B cell (primary cell): ENCODE measurements around the gene FGF10. TPM values are rescaled to one million over a fixed set of nuclear protein-coding genes. Genes with fewer than 3 reads are reported as not detected.

ENCODE experiments used
- ATAC-seq: fragments of 200-7000 bp; cut with Tn5 transposase; one replicate; pipeline ENCODE4 v1.10.0; 2021; ENCODE audit warnings: low read depth, mild to moderate bottlenecking, moderate number of reproducible peaks, moderate library complexity
- CTCF ChIA-PET: fragments of 350-600 bp; sonication (Branson Sonifier 250); formaldehyde crosslinking; loops from one replicate; lab custom pipeline; 2021; ENCODE audit warnings: antibody characterized with exemption, inconsistent platforms; lab: Charles Lee
- POLR2A ChIA-PET: fragments of 350-600 bp; sonication (Branson Sonifier 250); formaldehyde crosslinking; loops from one replicate; lab custom pipeline; 2021; ENCODE audit warnings: antibody characterized with exemption; lab: Charles Lee
- DNase-seq: peaks from one replicate; pipeline ENCODE4 v3.0.0; 2013
- H2AFZ ChIP-seq: 2 replicates; pipeline ENCODE4 v1.6.1; 2012; ENCODE audit warnings: mild to moderate bottlenecking, low read depth, low read length; ENCODE audit not compliant: insufficient read depth, poor library complexity, severe bottlenecking
- H3K27ac ChIP-seq, 2 donors: 1 replicate in 1 of 2; 2 replicates in 1 of 2; pipeline ENCODE4 v1.5.1; 2012 to 2013; ENCODE audit warnings: low read length in 2 of 2, mild to moderate bottlenecking in 2 of 2, moderate library complexity in 1 of 2
- H3K27me3 ChIP-seq, 4 experiments: fragments of 200-600 bp in 1 of 4; sonication (generic) in 1 of 4; replicated peaks in 1 of 4; 1 replicate in 2 of 4; 2 replicates in 2 of 4; pipeline versions ENCODE4 v1.6.1 to v1.7.0; 2013 to 2016; ENCODE audit warnings: low read length in 3 of 4, mild to moderate bottlenecking in 2 of 4, mixed read lengths in 1 of 4, moderate library complexity in 1 of 4; ENCODE audit not compliant: insufficient read depth in 4 of 4, control insufficient read depth in 3 of 4; ENCODE audit errors: control extremely low read depth in 1 of 4
- H3K36me3 ChIP-seq, 2 experiments: replicated peaks in 1 of 2; 1 replicate in 1 of 2; 2 replicates in 1 of 2; pipeline versions ENCODE4 v1.6.1 to v1.7.1; 2013; ENCODE audit warnings: low read length in 1 of 2; ENCODE audit not compliant: insufficient read depth in 2 of 2, control insufficient read depth in 1 of 2; ENCODE audit errors: control extremely low read depth in 1 of 2, extremely low read depth in 1 of 2
- H3K4me1 ChIP-seq, 2 donors: fragments of 200-600 bp in 1 of 2; sonication (generic) in 1 of 2; 1 replicate in 1 of 2; 2 replicates in 1 of 2; pipeline versions ENCODE4 v1.5.1 to v1.6.1; 2013 to 2017; ENCODE audit warnings: low read length in 2 of 2; ENCODE audit not compliant: control insufficient read depth in 2 of 2, insufficient read depth in 2 of 2
- H3K4me2 ChIP-seq: replicated peaks from 2 replicates; pipeline ENCODE3; 2012; ENCODE audit warnings: mild to moderate bottlenecking, low read depth, low read length; ENCODE audit not compliant: poor library complexity, severe bottlenecking
- H3K4me3 ChIP-seq, 5 experiments: fragments of 200-600 bp in 1 of 5; sonication (generic) in 1 of 5; 1 replicate in 3 of 5; 2 replicates in 2 of 5; pipeline versions ENCODE4 v1.5.1 to v1.7.0; 2011 to 2016; ENCODE audit warnings: low read length in 4 of 5, mild to moderate bottlenecking in 4 of 5, low read depth in 2 of 5, control low read depth in 1 of 5, moderate library complexity in 1 of 5; ENCODE audit not compliant: insufficient read depth in 1 of 5; ENCODE audit errors: control extremely low read depth in 1 of 5, extremely low read depth in 1 of 5
- H3K79me2 ChIP-seq: fragments of 200-600 bp; sonication (generic); one replicate; pipeline ENCODE4 v1.6.0; 2016; ENCODE audit warnings: low read length; ENCODE audit not compliant: control insufficient read depth, insufficient read depth
- H3K9ac ChIP-seq: fragments of 200-600 bp; sonication (generic); 2 replicates; pipeline ENCODE4 v1.6.1; 2017; ENCODE audit warnings: mild to moderate bottlenecking, low read length, moderate library complexity
- H3K9me3 ChIP-seq, 3 donors: one replicate each; pipeline versions ENCODE4 v1.6.1 to v1.7.1; 2013; ENCODE audit warnings: low read length in 2 of 3; ENCODE audit not compliant: control insufficient read depth in 2 of 3, insufficient read depth in 1 of 3; ENCODE audit errors: control extremely low read depth in 1 of 3
- H4K20me1 ChIP-seq: 2 replicates; pipeline ENCODE4 v1.6.0; 2012; ENCODE audit warnings: mild to moderate bottlenecking, low read length; ENCODE audit not compliant: insufficient read depth, control insufficient read depth, poor library complexity, severe bottlenecking
- H3K27ac Mint-ChIP-seq: one replicate; pipeline ENCODE4 v1.8.0; 2021; ENCODE audit warnings: mixed read lengths
- H3K27me3 Mint-ChIP-seq: one replicate; pipeline ENCODE4 v1.8.0; 2021; ENCODE audit warnings: mixed read lengths
- H3K4me1 Mint-ChIP-seq: one replicate; pipeline ENCODE4 v1.8.0; 2021; ENCODE audit warnings: mixed read lengths
- H3K4me3 Mint-ChIP-seq: one replicate; pipeline ENCODE4 v1.8.0; 2021; ENCODE audit warnings: mixed read lengths
- H3K9me3 Mint-ChIP-seq: one replicate; pipeline ENCODE4 v1.8.0; 2022; ENCODE audit warnings: mixed read lengths; ENCODE audit not compliant: insufficient read depth
- CTCF ChIP-seq: fragments of 200-600 bp; IDR thresholded peaks from one replicate; pipeline ENCODE4 v1.8.0; 2022; ENCODE audit warnings: antibody characterized with exemption, mild to moderate bottlenecking
- EZH2 ChIP-seq: IDR thresholded peaks from 2 replicates; pipeline ENCODE4 v1.6.1; 2012; ENCODE audit warnings: borderline replicate concordance, low read depth, mild to moderate bottlenecking, moderate library complexity, low read length; ENCODE audit not compliant: insufficient read depth, poor library complexity, severe bottlenecking
- WGBS: methylation state at CpG from one replicate; pipeline ENCODE4 v1.1.5; 2013; ENCODE audit warnings: missing lambda C conversion rate; ENCODE audit not compliant: insufficient coverage; 5-methylcytosine and 5-hydroxymethylcytosine counted together
- intact Hi-C: fragments of 100-400 bp; cut with micrococcal nuclease; formaldehyde crosslinking; loops from one replicate; pipeline ENCODE4 v1.10.0; 2022
- polyA plus RNA-seq: library from polyadenylated mRNA; depleted of rRNA; stranded (reverse); fragments of >200 nt; gene quantifications from 2 replicates; pipeline ENCODE4 v1.2.3, GENCODE V29; 2012
- total RNA-seq, 2 donors: library from RNA; stranded (reverse); fragments of 120-200 nt in 1 of 2; gene quantifications; 1 replicate in 1 of 2; 2 replicates in 1 of 2; pipeline versions ENCODE4 v1.2.3 to v1.2.4, GENCODE V29; 2013 to 2022

The FGF10 gene
- total and polyA plus RNA-seq, 2 donors (not counting 1 experiment from before 2014, with no cell fraction given): not detected

- CTCF ChIA-PET: no interaction called here
- ATAC-seq: no peak
- H3K27ac ChIP-seq: no peak overlapping the region
These were observed 132.0 kb downstream of the FGF10 start for GRCh38 chr5:44257221-44257620.

More at GRCh38 chr5:44257221-44257620, 132.0 kb downstream of the FGF10 start:
- H3K9me3 Mint-ChIP-seq: no peaks in the 10 kb centered on the region
- no peaks in the 10 kb centered on the region for H3K79me2 ChIP-seq
- no peaks in the 10 kb centered on the region for H3K9me3 ChIP-seq
- DNase-seq: no peak
- POLR2A ChIA-PET: no interaction called here
- no peaks in the 10 kb centered on the region for H4K20me1 ChIP-seq
- no peak overlapping the region for H2AFZ ChIP-seq
- no peak overlapping the region for H3K4me2 ChIP-seq
- no peaks in the 10 kb centered on the region for H3K4me1 ChIP-seq
- intact Hi-C loops: no loop called here
- no peak overlapping the region for H3K4me3 Mint-ChIP-seq
- H3K36me3 ChIP-seq: no peaks in the 10 kb centered on the region
- no peaks in the 10 kb centered on the region for H3K4me1 Mint-ChIP-seq
- H3K27me3 ChIP-seq: no peaks in the 10 kb centered on the region
- H3K27ac Mint-ChIP-seq: no peak overlapping the region
- no peak overlapping the region for H3K9ac ChIP-seq
- 100% methylated on average over 2 of the region's 3 CpGs for WGBS
- H3K27me3 Mint-ChIP-seq: no peaks in the 10 kb centered on the region
- no peak overlapping the region for H3K4me3 ChIP-seq
- TF ChIP-seq CTCF (no peak), EZH2 (no peak)
